HuH-7.5 (cell line): Measurements from ENCODE around the gene ATXN2L.
"Not testable (repeated sequence)": the region's sequence is repeated elsewhere in the genome, so short reads cannot be mapped to it uniquely, and the experiment has no call there.

ENCODE experiments used
- DNase-seq: peaks from one replicate; pipeline ENCODE4 v3.0.0; 2011; ENCODE audit warnings: low spot score

The ATXN2L gene

DNA sequence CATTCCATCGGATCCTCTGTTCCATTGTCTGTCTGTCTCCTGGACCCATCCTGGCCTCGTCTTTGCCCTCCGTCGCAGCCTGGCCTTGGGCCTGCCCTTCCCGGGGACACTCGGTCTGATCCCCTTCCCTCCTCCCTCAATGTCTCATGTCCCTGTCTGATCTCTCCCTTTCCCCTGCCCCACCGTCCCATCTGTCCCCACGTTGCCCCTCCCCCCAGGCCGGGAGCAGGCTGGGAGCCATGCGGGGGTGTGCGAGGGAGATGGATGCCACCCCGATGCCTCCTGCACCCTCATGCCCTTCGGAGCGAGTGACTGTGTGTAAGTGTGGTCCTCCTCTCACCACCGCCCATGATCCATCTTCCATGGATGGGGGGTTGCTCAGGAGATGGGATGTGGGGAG is 50.2 kb downstream of the ATXN2L start:
- no peak for DNase-seq

DNA sequence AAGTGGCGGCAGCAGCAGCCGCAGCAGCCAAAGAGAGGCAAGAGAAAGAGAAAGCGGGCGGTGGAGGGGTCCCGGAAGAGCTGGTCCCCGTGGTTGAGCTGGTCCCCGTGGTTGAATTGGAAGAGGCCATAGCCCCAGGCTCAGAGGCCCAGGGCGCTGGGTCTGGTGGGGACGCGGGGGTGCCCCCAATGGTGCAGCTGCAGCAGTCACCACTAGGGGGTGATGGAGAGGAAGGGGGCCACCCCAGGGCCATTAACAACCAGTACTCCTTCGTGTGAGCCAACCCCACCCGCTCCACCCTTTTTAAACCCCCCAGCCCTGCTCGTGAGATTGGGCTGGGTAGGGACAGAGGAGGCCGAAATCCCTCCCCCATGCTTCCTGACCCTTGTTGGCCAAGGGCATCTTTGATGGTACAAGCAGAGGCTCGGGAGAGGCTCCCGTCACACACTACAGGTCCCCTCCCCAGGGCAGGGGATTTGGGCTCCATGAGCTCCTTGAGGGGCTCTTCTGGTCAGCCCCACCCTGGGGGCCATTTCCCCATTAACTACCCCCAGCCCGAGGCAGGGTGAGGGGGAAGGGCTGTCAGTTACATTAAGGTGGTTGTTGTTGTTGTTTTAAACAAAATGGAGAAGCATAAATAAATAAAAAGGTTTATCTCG is 50.9 kb downstream of the ATXN2L start:
- DNase-seq = peak; percentile 73

DNA sequence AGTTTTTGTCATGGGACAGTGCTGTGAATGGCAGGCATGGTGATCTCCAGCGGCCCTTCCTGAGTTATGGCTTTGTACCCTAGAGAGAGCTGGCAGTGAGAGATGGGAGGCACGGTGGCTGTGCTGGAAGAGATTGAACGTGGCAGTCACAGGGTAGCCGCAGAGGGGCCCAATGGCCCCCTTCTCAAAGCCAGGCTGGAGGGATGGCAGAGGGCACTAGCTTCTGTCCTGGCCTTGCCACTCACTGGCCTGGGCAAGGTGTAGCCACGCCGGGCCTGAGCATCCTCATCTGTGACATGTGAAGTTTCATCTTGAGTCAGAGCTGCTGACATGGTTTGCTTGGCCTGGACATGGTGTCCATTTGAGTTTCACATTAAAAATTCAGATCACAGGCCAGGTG is 51.6 kb downstream of the ATXN2L start:
- DNase-seq = no peak

DNA sequence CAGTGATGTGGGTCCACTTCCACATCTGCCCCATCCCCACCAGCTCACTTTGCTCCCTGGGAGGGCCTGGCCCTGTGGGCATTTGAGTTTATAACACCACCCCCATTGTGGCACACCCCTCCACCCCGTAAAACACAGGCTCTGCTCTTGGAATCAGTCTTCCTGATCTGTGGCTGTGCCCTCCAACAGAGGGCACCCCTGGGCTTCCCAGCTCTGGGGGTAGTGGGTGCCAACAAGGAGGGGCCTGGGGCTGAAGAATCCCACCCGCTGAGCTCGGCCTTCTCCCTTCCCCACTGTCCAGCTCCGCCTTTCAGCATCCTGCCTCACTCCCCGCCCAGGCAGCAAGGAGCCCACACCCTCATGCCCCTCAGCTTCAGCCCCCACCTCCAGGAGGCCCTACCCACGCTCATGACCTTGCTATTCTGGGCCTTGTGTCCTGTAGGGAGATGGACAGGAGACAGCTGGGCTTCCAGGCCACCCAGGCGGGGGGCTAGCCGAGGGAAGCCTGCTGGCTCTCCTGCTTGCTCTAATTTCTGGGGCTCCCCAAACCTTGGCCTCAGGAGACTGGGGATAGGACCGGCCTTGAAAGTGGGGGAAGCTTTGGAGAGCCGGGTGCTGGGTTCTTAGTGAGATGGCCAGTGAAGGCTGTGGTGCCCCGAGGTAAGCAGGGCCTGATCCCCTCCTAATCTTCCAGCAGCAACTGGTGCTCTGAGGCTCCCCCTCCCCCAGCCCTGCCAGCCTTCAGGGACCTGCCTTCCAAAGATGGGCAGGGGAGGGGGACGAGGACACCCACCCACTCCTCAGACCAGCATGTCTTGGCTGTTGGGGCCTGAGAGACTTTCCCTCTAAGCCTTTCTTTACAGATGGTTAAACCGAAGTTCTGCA is 52.6 kb downstream of the ATXN2L start:
- DNase-seq = no peak

DNA sequence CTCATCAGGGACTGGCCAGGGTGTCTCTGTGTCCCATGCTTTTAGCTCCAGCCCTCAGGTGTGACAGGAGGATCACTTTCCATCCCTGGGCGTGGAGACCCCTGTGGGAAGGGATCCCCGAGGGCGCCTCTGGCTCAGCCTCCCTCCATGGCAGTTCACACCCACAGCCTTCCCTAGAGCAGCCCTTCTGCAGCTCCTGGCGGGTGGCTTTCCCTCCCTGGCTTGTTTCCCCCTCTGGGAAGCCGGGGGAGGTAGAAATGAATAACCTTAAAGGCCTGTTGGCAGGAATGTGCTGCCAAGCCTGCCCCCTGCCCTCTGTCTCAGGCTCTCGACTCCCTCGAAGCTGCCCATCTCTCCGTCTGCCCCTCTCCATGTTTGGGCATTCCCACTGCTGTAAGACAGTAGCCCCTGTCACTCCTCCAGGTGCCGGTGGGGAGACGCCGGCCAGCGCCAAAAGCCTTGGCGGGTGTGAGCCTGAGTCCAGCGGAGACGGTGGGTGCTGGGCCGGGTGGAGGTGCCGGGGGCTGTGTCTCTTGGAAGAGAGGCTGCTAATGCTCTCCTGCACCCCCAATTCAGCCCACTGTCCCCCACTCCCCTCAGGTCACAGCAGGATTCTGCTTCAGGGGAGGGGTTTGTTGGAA is 53.3 kb downstream of the ATXN2L start:
- no peak for DNase-seq

DNA sequence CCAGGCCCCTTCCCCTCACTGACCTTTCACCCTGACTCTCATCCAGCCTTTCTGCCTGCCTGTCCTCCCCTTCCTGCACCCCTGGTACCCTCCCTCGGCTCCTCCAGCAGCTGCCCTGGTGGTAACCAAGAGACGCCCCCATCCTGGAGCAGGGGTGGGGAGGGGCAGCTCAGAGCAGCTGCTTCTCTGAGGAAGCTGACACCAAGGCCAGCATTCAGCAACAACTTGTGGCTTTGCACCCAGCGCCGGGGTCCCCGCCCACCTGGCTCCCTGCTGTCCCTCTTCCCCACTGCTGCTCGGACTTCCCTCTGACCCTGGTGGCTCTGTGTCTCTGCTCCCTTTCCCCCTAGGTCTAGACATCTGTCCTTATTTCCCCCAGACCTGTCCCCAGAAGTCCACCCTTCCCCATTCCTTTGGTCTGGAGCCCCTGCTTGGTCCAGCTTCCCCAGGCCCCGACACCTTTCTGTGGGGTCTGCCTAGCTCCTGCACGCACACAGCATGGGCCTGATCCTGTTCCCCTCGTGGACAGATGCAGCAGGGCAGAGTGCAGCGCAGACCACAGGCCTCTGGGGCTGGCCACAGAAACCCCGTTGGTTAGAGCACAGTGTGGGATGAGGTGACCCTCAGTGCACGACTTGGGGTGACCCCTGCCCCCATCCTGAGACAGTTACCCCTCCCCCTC is 54.3 kb downstream of the ATXN2L start:
- DNase-seq = no peak

DNA sequence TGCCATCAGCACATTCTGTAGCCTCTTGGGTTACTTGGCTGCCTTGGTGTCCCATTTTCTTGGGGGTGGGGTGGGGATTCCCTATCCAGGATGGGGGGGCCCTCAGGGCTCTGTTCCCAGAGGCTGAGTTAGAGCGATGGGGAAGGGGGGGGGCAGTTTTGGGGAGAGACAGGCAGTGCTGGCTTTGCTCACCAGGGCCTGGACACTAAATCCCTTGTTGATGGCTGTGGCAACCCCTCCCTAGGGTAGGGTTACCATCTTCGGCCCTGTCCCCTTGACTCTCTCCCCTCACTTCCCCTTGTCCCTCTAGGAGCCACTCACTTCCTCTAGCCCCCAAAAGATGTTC is 54.8 kb downstream of the ATXN2L start:
- no peak for DNase-seq

DNA sequence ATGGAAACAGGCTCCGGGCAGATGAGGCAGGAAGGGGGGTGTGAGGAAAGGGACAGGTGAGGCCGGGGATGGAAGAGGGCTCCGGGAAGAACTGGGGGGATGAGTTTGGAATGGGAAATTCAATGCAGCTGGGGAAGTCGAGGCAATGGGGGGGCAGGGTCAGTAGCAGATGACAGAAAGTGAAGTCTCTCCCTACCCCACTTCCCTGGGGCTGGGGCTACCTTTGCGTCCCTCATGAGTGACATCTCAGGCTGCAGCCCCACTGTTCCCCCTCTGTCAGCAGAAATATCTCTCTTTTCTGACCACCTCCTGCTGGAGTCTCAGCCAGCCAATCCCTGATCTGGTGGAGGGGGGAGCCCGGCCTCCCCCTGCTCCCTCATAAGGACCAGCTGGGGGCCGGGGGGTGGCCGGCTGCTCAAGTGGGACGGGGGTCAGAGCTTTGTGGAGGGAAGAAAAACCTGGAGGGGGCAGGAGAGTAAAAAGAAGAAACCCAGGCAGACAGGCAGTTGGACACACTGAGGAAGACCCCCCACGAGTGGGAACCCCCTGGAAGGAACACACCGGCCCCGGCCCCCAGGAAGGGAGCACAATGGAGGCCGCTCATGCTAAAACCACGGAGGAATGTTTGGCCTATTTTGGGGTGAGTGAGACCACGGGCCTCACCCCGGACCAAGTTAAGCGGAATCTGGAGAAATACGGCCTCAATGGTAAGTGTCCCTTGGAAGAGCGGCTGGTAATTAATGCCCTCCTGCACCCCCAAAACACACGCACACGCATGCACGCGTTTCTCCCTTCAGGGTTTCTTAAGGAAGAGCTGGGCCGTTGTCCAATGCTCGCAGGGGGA is 55.5 kb downstream of the ATXN2L start, which contains the start of gene ATP2A1:
Gene ATP2A1 (plus strand): TSS at position 406 of the 844 bp plus-strand sequence. CDS start 184 bp downstream, at position 590.
- no peak for DNase-seq

DNA sequence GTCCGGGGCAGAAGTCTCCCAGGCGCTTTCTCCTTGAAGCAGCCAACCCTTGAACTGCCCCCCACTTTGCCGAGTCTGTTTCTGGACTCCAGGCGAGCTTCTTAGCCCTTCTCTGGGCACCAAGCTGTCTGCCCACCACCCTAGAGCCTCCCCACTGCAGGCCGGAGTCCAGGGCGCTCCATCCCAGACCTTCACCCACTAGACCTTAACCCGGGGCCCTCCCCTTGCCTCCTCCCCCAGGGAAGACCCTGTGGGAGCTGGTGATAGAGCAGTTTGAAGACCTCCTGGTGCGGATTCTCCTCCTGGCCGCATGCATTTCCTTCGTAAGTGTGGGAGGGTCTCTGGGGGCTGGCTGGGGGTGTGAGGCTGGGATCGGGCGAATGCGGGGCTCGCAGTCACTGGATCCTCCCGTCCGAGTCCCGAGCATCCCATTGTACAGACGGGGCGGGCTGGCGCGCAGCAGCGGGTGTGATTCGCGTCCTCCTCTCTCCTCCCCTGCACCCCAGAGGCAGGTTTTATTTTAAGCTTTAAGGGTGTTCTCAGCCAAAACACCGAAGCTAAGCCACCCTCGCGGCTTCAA is 56.6 kb downstream of the ATXN2L start:
- DNase-seq = peak; percentile 40

DNA sequence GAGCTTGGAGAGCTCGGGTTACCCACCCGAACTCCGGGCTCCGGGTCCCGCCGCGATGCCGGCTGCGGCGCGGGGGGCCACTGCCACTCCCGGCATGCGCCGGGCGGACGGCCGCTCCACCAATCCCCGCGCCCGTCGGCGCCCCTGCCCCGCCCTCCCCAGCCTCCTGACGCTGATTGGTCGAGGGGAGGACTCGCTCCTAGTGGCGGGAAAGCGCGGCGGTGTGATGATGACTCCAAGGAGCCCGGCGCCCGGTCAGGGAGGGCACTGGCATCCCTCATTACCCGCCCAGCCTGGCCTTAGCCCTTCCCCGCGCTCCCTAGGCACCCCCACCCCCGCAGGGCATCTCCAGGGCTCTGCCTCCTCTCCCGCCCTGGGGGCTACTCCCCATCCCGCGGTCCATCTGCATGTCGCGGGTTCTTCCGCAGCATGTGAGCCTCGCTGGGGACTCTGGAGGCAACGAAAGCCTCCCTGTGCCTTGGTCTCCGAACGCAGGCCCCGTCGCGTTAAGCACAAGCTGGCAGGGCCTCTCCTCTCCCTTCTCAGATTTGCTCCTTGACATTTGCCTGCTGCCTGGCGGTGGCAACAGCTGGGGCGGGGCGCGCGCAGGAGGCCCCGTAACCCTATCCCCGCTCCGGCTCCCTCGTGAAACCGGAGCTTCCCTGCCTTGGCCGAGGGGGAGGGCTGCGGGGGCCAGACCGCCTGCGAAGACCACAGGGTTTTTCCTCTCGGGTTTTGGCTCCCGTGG is 57.2 kb downstream of the ATXN2L start:
- peak; percentile 97 for DNase-seq

DNA sequence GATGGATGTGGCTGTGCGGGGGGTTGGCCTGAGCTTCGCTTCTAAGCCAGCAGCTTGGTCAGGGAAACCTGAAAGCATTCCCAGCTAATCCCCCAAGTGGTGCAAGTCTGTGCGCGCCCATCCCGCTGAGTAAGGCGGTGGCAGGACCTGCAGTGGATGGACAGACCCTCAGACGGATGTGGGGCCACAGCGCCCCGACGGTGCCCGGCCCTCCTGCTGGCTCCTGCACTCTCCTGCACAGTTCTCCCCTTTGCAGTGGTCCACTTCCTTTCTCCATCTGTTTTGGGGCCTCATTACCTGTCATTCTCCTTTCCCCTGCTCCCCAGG is 57.8 kb downstream of the ATXN2L start:
- no peak for DNase-seq

DNA sequence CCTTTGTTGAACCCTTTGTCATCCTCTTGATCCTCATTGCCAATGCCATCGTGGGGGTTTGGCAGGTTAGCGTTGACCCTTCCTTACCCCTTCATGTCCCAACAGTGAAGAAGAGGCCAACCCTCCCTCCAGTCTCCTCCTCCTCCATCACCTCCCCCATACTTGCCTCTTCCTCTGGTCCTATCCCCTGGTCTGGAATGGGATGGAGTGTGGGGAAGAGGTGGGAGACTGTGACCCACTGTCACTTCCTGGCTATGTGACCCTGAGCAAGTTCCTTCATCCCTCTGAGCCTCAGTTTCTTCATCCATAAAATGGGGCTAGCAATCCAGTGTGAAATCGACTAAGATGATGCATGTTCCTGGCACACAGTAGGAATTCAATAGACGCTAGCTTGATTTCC is 58.2 kb downstream of the ATXN2L start:
- DNase-seq = no peak

DNA sequence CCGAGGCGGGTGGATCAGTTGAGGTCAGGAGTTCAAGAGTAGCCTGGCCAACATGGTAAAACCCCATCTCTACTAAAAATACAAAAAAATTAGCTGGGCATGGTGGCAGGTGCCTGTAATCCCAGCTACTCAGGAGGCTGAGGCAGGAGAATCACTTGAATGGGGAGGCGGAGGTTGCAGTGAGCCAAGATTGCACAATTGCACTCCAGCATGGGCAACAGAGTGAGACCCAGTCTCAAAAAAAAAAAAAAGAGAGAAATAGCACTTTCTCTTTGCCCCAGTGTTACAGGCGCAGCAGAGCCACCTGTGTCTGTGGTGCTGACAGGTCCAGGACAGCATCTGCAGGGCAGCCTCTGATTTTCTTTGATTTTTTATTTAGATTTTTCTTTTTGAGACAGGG is 58.8 kb downstream of the ATXN2L start:
- not testable (repeated sequence) for DNase-seq

DNA sequence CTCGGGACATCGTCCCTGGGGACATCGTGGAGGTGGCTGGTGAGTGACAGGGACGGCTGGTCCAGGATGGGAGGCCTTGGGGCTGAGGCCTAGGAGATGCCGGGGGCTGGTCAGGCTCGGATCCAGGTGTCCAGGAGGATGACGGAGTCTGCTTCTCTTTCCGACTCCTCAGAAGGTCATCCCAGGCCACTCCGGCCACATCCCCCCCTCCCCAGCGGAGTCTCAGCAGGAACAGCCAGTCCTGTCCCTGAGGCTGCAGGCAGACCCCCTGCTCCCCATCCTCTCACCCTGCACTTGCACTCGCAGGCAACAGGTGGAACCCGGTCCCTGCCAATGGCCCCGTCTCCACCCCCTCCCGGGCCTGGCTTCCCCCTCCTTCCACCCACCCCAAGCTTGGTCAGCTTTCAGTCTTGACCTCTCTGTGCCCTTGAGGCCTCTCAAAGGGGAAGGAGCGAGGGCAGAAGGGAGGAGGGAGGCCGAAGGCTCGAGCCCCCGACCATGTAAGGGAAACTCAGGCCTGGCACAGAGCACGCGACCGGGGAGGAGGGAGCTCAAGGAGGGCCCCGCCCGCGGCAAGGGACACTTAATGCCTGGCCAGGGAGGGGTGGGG is 59.9 kb downstream of the ATXN2L start:
- no peak for DNase-seq

DNA sequence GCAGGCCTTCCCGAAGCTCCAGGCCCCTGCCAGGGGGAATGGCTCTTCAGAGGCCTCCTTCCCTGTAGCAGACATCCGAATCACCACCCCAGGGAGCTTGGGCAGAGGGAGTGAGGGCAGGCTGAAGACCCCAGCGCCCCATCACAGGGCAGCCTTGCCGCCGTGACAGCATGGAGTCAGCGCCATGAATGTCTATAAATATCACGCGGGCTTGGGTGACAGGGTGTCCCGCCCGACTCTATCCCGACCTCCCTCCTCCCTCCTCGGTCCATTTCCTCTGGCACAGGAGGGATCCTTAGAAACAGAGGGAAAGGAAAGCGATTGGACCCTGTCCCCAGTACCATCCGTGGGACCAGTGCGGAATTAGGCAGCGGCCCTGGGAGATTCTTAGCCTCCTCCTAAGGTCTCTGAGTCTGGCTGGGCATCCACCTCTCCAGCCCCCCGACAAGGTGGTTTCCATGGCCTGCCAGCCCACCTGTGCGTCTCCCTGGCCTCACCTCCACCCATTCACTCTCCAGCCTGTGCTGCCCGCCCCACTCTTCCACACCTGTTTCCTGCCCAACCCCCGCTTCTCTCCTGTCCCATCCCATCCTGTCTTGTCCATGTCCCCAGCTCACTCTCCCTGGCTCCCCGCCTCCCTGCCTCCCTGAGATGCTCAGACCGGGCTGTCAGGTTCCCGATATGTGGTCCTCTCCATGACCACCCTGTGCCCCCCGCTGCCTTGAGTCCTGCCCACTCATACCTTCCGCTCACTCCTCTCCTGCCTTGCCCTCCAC is 60.6 kb downstream of the ATXN2L start:
- no peak for DNase-seq

DNA sequence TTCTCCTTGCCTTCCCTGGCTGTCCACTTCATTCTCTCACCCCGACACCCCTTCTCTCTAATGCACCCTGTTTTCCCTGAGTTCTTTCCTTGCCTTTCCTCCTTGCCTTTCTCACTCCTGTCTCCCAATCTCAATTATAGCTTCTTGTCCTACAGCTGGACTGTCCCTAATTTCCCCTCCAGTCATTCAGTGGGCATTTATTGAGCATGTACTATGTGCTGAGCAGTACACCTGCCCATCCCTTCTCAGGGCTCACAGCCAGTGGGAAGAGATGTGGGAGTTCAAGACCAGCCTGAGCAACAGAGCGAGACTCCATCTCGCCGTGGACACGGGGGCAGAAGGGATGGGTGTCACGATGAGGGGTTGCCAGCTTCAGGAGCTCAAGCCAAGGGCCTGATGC is 61.2 kb downstream of the ATXN2L start:
- DNase-seq = no peak
